ENCODE data around the gene ILKAP.
A peak's percentile ranks its signal among the peaks of the same experiment; 100 is the strongest.

The ILKAP gene

DNA sequence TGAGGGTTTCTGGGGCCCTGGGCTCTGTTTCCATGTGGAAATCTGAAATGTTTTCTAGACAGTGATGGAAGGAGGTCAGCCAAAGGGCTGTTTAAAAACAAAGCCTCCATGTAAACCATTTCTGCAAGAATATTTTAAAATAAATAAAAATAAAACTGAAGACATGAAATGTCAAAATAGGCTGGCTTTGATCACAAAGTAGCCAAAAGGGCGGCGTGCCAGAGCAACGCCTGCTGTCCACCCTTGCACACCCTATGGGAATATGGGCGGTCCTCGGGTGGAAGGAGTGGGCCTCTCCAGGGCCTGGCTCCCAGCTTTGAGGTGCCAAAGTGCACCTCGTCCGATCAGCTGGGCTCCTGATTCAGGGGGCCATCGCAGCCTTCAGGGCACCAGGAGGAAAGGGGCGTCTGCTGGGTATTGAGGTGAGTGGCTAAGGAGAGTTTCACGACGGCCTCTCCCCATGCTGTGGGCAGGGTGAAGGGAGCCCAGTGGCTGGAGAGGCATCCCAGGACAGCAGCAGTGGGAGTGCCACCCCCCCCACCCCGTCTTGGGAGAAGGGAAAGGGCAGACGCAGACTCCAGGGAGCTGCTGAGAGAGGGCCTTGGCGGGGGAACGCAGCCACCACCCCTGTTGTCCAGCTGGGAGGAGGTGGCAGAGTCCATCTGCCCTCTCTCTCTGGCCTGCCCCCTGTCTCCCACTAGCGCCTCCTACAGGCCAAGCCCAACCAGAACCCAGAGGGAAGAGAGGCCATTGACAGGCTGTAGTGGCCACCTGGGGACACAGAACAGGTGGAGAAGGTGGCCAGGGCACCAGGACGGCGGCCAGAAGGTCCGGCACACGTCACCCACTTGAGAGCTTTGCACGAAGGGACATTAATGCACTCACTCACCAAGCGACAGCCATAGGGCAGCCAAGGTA, 50.5 kb downstream of the ILKAP start:
- ATAC-seq (replicated peaks) (no peak), DNase-seq (no peak)
- H3K36me3 Mint-ChIP-seq (ENCODE audit: insufficient read depth): no peaks in the 10 kb centered on the region
- no peaks in the 10 kb centered on the region for H3K9me3 Mint-ChIP-seq
- H3K4me3 Mint-ChIP-seq: no peak overlapping the region
- H3K27me3 Mint-ChIP-seq: no peaks in the 10 kb centered on the region
- no peaks in the 10 kb centered on the region for H3K4me1 Mint-ChIP-seq (ENCODE audit: low read depth in 2 of 2)
- H3K27ac Mint-ChIP-seq: no peak overlapping the region

DNA sequence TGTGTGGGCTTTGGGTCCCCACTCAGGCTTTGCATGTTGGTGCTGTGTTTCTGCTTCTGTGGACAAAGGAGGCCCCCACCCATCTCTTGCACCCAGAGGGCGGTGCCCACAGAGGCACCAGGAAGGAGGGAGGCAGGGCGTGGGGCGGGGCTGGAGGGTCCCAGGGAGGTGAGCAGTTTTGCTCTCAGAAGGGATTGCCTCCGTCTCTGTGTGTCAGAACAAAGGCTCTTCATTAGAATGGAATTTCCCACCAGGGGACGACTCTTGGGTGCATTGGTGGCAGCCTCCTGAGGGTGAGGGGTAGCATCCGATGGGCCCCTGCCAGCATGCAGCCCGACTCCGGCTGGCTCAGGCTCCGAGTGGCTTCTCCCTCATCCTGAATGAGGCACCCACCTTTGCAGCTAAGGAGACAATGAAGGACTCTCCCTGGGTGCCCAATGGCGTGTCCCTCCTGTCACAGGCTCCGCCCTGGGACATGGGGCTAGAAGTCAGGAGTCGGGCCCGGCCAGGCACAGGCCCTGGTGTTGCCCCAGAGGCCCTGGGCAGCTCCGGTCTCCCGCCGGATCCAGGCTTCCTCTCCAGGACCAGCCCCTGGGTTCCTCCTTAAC, 51.8 kb downstream of the ILKAP start:
- H3K27ac Mint-ChIP-seq: no peak overlapping the region
- DNase-seq (no peak), ATAC-seq (replicated peaks) (no peak)
- no peaks in the 10 kb centered on the region for H3K4me1 Mint-ChIP-seq (ENCODE audit: low read depth in 2 of 2)
- no peaks in the 10 kb centered on the region for H3K9me3 Mint-ChIP-seq
- no peaks in the 10 kb centered on the region for H3K27me3 Mint-ChIP-seq
- H3K4me3 Mint-ChIP-seq: no peak overlapping the region
- H3K36me3 Mint-ChIP-seq (ENCODE audit: insufficient read depth): no peaks in the 10 kb centered on the region

DNA sequence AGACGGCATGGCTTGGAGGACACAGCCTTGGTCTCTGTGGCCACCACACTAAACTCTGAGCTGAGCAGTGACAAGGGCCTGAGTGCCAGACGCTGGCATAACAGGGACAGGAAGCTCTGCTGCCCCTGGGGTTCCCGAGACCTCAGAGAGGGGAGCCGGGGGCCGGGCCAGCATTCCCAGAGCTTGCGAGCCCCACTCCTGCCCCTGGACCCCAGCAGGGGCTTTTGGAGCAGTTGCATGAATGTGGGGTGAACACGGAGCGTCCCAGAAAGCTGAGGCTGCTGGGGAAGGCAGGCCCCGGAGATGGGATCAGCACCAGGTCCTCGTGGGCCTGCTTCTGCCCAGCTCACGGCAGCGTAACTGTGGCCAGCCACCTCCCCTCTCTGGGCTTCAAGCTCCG, 52.3 kb downstream of the ILKAP start:
- Mint-ChIP-seq H3K27me3 (no peaks in the 10 kb centered on the region), H3K4me1 (ENCODE audit: low read depth in 2 of 2) (no peaks in the 10 kb centered on the region), H3K9me3 (no peaks in the 10 kb centered on the region), H3K4me3 (no peak overlapping the region), H3K27ac (no peak overlapping the region), H3K36me3 (ENCODE audit: insufficient read depth) (no peaks in the 10 kb centered on the region)
- DNase-seq (no peak), ATAC-seq (replicated peaks) (no peak)

DNA sequence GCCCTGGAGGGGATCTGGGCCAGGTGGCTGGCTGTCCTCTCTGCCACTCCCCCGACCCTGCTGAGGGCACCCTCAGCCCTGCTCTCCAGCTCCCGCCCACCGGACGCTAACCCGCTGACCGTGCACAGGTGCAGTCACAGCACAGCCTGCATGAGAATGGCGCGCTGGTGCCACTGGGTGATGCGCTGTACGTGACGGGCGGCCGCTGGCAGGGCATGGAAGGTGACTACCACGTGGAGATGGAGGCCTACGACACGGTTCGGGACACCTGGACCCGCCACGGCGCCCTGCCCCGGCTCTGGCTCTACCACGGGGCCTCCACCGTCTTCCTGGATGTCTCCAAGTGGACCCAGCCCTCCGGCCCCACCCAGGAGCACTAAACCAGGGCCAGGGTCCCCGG, 52.8 kb downstream of the ILKAP start:
- Mint-ChIP-seq H3K9me3 (no peaks in the 10 kb centered on the region), H3K4me3 (no peak overlapping the region), H3K36me3 (ENCODE audit: insufficient read depth) (no peaks in the 10 kb centered on the region), H3K27ac (no peak overlapping the region), H3K27me3 (no peaks in the 10 kb centered on the region), H3K4me1 (ENCODE audit: low read depth in 2 of 2) (no peaks in the 10 kb centered on the region)
- ATAC-seq (replicated peaks) (no peak), DNase-seq (no peak)

DNA sequence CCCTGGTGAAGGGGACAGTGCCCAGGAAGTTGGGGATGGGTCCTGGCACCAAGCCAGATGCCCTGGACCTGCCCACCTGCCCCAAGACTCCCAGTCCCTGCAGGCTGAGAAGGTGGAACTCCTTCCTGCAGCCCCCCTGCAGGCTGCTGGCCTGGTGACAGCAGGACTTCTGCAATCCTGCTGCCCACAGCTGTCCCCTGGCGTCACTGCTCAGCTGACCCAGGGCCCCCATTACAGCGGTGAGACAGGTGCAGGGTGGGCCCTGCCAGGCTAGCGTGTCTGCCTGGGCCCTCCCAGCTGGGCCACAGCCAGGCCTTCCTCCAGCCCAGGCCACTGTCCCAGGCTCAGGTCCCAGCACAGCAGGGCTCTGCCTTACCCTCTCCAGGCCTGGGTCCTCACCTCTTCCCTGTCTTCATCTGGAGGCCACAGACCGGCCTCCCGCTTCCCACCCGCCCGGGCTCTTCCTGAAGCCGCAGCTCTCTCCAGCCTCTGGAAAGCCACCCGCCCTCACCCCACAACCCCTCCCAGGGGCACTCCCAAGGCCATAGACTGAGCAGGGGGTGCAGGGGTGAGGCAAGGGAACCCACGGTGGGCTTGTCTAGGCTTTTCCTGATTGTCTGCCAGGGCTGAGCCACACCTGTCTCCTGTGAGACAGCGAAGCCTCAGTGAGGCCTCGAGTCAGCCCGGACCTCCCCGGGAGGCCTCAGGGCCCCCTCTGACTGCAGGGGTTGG, 53.5 kb downstream of the ILKAP start:
- Mint-ChIP-seq H3K4me3 (no peak overlapping the region), H3K9me3 (no peaks in the 10 kb centered on the region), H3K27me3 (no peaks in the 10 kb centered on the region), H3K4me1 (ENCODE audit: low read depth in 2 of 2) (no peaks in the 10 kb centered on the region), H3K36me3 (ENCODE audit: insufficient read depth) (no peaks in the 10 kb centered on the region), H3K27ac (no peak overlapping the region)
- DNase-seq: no peak
- ATAC-seq (replicated peaks): no peak

DNA sequence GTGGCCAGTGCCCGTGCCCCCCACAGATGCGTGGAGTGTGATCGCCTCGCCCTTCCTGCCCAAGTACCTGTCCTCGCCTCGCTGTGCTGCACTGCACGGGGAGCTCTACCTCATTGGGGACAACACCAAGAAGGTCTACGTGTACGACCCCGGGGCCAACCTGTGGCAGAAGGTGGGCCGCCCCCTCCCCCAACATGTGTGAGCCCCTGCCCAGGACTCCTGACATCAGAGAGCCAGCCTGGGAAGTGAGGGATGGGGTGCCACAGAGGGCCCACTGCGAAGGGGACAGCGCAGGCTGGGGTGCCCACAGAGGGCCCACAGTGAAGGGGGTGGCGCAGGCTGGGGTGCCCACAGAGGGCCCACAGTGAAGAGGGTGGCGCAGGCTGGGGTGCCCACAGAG, 54.5 kb downstream of the ILKAP start:
- DNase-seq: no peak
- Mint-ChIP-seq H3K4me1 (ENCODE audit: low read depth in 2 of 2) (peaks cover 2 to 3% of the 10 kb centered on the region in 2 donors), H3K36me3 (ENCODE audit: insufficient read depth) (no peaks in the 10 kb centered on the region), H3K9me3 (no peaks in the 10 kb centered on the region), H3K4me3 (no peak overlapping the region), H3K27me3 (no peaks in the 10 kb centered on the region), H3K27ac (no peak overlapping the region)
- ATAC-seq (replicated peaks): no peak

DNA sequence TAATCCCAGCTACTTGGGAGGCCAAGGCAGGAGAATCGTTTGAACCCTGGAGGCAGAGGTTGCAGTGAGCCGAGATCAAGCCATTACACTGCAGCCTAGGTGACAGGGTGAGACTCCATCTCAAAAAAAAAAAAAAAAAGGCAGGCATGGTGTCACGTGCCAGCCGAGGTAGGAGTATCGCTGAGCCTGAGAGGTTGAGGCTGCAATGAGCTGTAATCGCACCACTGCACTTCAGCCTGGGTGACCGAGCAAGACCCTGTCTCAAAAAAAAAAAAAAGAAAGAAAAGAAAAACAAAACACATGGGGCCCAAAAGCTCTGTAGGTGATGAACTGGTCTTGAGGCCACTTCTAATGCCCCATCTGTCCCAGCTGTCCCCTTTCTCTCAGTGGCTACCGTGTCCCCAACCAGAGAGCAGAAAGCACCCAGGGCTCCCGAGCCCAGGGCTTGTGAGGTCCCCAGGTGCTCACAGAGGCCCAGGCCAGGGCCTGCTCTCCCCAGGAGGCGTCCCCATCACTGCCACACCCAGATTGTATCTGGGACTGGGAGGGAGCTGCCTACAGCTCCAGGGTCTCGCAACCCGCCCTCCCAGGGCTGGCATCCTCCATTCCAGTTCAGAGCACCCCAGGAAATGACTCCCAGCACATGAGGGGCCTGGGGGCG, 56.5 kb downstream of the ILKAP start:
- DNase-seq (no peak), ATAC-seq (replicated peaks) (no peak)
- no peaks in the 10 kb centered on the region for H3K36me3 Mint-ChIP-seq (ENCODE audit: insufficient read depth)
- H3K27me3 Mint-ChIP-seq: no peaks in the 10 kb centered on the region
- H3K27ac Mint-ChIP-seq: peak overlapping the region in 1 of 2 donors; percentile 41
- no peak overlapping the region for H3K4me3 Mint-ChIP-seq
- H3K4me1 Mint-ChIP-seq (ENCODE audit: low read depth in 2 of 2): peaks cover 4 to 8% of the 10 kb centered on the region in 2 donors
- H3K9me3 Mint-ChIP-seq: no peaks in the 10 kb centered on the region

DNA sequence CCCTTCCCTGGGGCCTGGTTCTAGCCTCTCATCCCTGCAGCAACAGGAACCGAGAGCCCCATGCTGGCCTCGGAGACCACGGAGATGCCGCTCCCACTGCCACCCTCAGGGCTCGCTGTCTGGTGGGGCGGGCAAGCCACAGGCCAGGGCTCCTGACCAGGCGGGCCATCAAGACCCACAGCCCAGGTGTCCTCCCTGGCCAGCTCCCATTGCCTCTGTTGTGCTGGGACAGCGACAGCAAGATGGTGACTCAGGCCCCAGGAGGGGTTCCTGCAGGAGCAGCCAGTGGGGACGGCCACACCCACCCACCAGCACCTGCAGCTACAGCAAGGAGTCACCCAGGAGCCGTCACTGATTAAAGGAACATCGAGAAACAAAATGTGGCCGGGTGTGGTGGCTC, 57.6 kb downstream of the ILKAP start:
- Mint-ChIP-seq H3K4me1 (ENCODE audit: low read depth in 2 of 2) (peaks cover 12 to 14% of the 10 kb centered on the region in 2 donors), H3K27me3 (no peaks in the 10 kb centered on the region), H3K9me3 (no peaks in the 10 kb centered on the region), H3K36me3 (ENCODE audit: insufficient read depth) (no peaks in the 10 kb centered on the region), H3K27ac (no peak overlapping the region), H3K4me3 (no peak overlapping the region)
- ATAC-seq (replicated peaks) (no peak), DNase-seq (no peak)

DNA sequence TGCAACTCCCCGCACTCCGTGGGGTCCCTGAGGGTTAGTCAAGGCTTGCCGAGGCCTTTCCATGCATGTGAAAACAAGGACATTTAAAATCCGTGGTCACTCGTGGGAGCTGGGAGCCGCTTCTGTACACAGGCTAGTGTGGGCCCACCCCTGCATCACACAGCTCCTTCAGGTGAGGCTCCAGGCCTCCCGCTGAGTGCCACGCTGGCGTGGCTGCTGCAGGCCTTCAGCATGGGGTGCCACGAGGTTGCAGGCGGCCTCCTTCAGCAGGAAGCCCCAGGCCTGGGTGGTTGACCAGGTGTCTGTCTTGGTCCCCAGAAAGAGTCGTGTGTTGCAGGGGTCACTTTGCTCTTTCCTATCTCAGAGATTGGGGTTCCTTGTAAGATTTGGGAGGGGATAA, 58.4 kb downstream of the ILKAP start:
- Mint-ChIP-seq H3K27me3 (no peaks in the 10 kb centered on the region), H3K36me3 (ENCODE audit: insufficient read depth) (no peaks in the 10 kb centered on the region), H3K4me3 (no peak overlapping the region), H3K27ac (no peak overlapping the region), H3K4me1 (ENCODE audit: low read depth in 2 of 2) (peaks cover 12 to 14% of the 10 kb centered on the region in 2 donors), H3K9me3 (no peaks in the 10 kb centered on the region)
- ATAC-seq (replicated peaks) (no peak), DNase-seq (no peak)

DNA sequence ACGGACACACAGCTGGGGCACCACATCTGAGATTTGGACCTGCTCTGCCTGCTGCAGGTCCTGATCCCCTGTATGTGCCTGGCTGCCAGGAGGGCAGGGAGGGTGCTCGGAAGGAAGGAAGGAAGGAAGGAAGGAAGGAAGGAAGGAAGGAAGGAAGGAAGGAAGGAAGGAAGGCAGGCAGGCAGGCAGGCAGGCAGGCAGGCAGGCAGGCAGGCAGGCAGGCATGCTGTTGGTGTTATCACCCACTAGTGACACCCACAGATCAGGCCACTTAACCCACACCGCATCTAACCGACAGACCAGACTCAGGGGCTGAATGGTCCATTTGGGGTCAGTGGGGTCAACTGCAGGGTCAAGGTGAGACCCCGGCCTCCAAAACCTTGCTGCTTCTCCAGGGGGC, 59.2 kb downstream of the ILKAP start:
- Mint-ChIP-seq H3K4me1 (ENCODE audit: low read depth in 2 of 2) (peaks cover 12 to 14% of the 10 kb centered on the region in 2 donors), H3K27me3 (no peaks in the 10 kb centered on the region), H3K4me3 (no peak overlapping the region), H3K27ac (peak overlapping the region in 1 of 2 donors; percentile 56), H3K36me3 (ENCODE audit: insufficient read depth) (no peaks in the 10 kb centered on the region), H3K9me3 (no peaks in the 10 kb centered on the region)
- no peak for ATAC-seq (replicated peaks)
- DNase-seq: no peak

DNA sequence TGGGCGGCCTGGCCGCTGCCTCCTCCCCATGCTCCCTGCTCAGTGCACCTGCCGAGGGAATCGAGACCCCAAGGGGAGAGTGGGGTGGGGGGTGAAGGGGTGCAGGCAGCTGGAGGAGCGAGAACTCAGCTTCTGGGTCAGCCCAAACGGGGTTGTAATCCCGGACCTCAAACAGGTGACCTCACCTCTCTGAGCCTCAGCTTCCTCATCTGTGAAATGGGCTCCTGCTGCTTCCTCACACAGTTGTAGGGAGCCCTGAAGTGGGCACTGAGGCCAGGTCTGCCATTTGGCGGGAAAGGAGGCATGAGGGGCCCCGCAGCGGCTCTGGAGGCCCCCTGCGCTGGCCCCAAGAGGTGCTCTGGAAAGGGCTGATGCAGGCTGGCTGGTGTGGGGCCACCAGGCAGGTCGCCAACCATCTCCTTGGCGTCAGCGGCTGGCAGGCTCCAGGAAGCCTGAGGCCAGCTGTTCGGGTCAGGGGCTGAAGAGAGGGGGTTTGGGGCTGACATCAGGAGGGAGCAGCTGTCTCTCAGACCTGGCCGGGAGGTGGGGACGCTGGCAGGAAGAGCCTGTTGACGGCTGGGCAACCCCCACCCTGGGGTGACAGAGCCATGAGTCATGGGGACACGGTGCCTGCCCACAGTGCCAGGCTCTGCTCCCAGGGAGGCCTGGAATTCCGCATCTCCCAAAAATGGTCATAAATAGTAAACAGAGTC, 60.1 kb downstream of the ILKAP start:
- peaks cover 12 to 14% of the 10 kb centered on the region in 2 donors for H3K4me1 Mint-ChIP-seq (ENCODE audit: low read depth in 2 of 2)
- no peaks in the 10 kb centered on the region for H3K36me3 Mint-ChIP-seq (ENCODE audit: insufficient read depth)
- no peaks in the 10 kb centered on the region for H3K27me3 Mint-ChIP-seq
- H3K27ac Mint-ChIP-seq: peak overlapping the region in 1 of 2 donors; percentile 56
- DNase-seq (no peak), ATAC-seq (replicated peaks) (no peak)
- no peaks in the 10 kb centered on the region for H3K9me3 Mint-ChIP-seq
- no peak overlapping the region for H3K4me3 Mint-ChIP-seq

DNA sequence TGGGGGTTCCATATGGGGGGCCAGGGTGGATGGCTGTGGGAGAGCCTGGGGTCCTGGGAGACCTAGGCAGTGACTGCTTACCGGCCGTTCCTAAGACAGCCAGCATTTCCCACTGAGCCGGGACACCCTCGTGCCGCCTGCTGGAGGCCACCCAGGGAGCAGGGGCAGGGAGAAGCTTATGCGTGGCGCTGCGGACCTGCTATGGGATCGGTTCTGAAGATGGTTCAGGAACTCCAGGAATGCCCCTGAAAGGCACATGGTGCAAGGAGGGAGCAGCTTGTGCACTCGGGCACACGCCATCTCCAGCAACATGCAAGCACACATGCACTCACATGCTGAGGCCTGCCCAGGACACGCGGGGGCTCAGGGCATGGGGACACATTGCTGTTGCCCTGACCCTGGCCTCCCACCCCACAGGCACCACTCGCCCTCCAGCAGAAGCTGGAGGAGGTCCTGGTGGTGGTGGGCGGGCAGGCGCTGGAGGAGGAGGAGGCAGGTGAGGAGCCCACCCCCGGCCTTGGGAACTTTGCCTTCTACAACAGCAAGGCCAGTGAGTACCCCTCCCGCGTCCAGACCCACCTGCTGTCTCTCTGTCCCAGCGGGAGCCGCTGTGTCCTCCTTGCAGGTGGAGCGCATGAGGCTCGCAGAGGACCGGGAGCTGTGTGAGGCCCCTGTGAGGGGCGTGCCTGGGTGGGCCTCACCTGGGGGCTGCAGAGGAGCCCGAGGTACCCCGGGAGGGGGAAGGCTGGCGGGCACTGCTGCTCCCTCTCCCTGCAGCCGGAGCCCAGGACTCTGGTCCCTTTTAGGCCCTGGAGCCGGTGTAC, 60.9 kb downstream of the ILKAP start:
- Mint-ChIP-seq H3K9me3 (no peaks in the 10 kb centered on the region), H3K27me3 (no peaks in the 10 kb centered on the region), H3K4me1 (ENCODE audit: low read depth in 2 of 2) (peaks cover 12 to 14% of the 10 kb centered on the region in 2 donors), H3K36me3 (ENCODE audit: insufficient read depth) (no peaks in the 10 kb centered on the region), H3K4me3 (no peak overlapping the region), H3K27ac (no peak overlapping the region)
- ATAC-seq (replicated peaks) (no peak), DNase-seq (no peak)

Measured in effector memory CD8-positive, alpha-beta T cell (primary cell).